Skeletal muscle tissue (tissue), 4 donors: ENCODE results near the gene PORCN. TPM values are rescaled to one million over a fixed set of nuclear protein-coding genes. Genes with fewer than 3 reads are reported as not detected.
A peak's percentile ranks its signal among the peaks of the same experiment; 100 is the strongest.

Experiments
- H3K27ac ChIP-seq: one replicate; pipeline ENCODE4 v1.7.0; 2013; ENCODE audit warnings: mild to moderate bottlenecking, low read depth, low read length, inconsistent platforms
- H3K27me3 ChIP-seq, 3 donors: one replicate each; pipeline ENCODE4 v1.7.0; 2013; ENCODE audit warnings: low read length in 3 of 3; ENCODE audit not compliant: control insufficient read depth in 3 of 3, insufficient read depth in 3 of 3
- H3K36me3 ChIP-seq, 3 donors: one replicate each; pipeline ENCODE4 v1.7.0; 2013; ENCODE audit warnings: low read length in 3 of 3; ENCODE audit not compliant: control insufficient read depth in 3 of 3, insufficient read depth in 3 of 3
- H3K4me1 ChIP-seq, 3 donors: one replicate each; pipeline ENCODE4 v1.7.0; 2013; ENCODE audit warnings: low read length in 3 of 3, mild to moderate bottlenecking in 3 of 3; ENCODE audit not compliant: control insufficient read depth in 3 of 3, insufficient read depth in 3 of 3
- H3K4me3 ChIP-seq, 3 donors: one replicate each; pipeline ENCODE4 v1.7.0; 2013; ENCODE audit warnings: low read length in 3 of 3
- H3K9ac ChIP-seq, 3 donors: one replicate each; pipeline ENCODE4 v1.7.0; 2013; ENCODE audit warnings: low read length in 3 of 3, mild to moderate bottlenecking in 3 of 3, moderate library complexity in 2 of 3, low read depth in 1 of 3
- H3K9me3 ChIP-seq, 3 donors: one replicate each; pipeline ENCODE4 v1.7.0; 2013; ENCODE audit warnings: low read length in 3 of 3; ENCODE audit not compliant: control insufficient read depth in 3 of 3
- total RNA-seq: library from RNA; depleted of rRNA; stranded (reverse); fragments of >200 nt; gene quantifications from one replicate; pipeline ENCODE4 v1.2.3, GENCODE V29; 2014
- donor health status: Osteomylitis.

The PORCN gene
- 1.0 TPM for total RNA-seq

GRCh38 chrX:48508400-48509244 is at the start of gene PORCN:
Gene PORCN, plus strand, starts transcription at chrX:48508992. Its CDS starts 829 bp downstream, at chrX:48509821.
- Histone ChIP-seq H3K9me3 (no peaks in the 10 kb centered on the region), H3K9ac (peak within 1 kb of the TSS; percentile 76 to 85 (median 84)), H3K4me3 (peak within 1 kb of the TSS; percentile 70 to 86 (median 82)), H3K27me3 (no peaks in the 10 kb centered on the region), H3K36me3 (peaks cover 0 to 5% (median 0%) of the 10 kb centered on the region in 3 donors), H3K27ac (peak within 1 kb of the TSS; percentile 76), H3K4me1 (peaks cover 6 to 16% (median 6%) of the 10 kb centered on the region in 3 donors)

GRCh38 chrX:48459483-48459882 is 49.3 kb upstream of the PORCN start:
- no peaks in the 10 kb centered on the region for H3K27me3 ChIP-seq
- no peaks in the 10 kb centered on the region for H3K4me1 ChIP-seq
- H3K27ac ChIP-seq: no peak overlapping the region
- peaks cover 0 to 4% (median 0%) of the 10 kb centered on the region in 3 donors for H3K9me3 ChIP-seq
- H3K36me3 ChIP-seq: no peaks in the 10 kb centered on the region
- H3K9ac ChIP-seq: no peak overlapping the region
- H3K4me3 ChIP-seq: no peak overlapping the region

- Histone ChIP-seq H3K4me1 (no peaks in the 10 kb centered on the region), H3K9ac (no peak overlapping the region), H3K9me3 (peaks cover 0 to 4% (median 0%) of the 10 kb centered on the region in 3 donors), H3K27ac (no peak overlapping the region), H3K36me3 (no peaks in the 10 kb centered on the region), H3K4me3 (no peak overlapping the region), H3K27me3 (peaks cover 0 to 2% (median 0%) of the 10 kb centered on the region in 3 donors)
Observed at GRCh38 chrX:48460031-48460430, 48.8 kb upstream of the PORCN start.

- Histone ChIP-seq H3K27me3 (peaks cover 0 to 6% (median 0%) of the 10 kb centered on the region in 3 donors), H3K27ac (no peak overlapping the region), H3K9me3 (peaks cover 0 to 4% (median 0%) of the 10 kb centered on the region in 3 donors), H3K4me3 (no peak overlapping the region), H3K36me3 (no peaks in the 10 kb centered on the region), H3K9ac (no peak overlapping the region), H3K4me1 (no peaks in the 10 kb centered on the region)
Observed at GRCh38 chrX:48460606-48461005, 48.2 kb upstream of the PORCN start.

- no peaks in the 10 kb centered on the region for H3K4me1 ChIP-seq
- no peak overlapping the region for H3K9ac ChIP-seq
- H3K27ac ChIP-seq: no peak overlapping the region
- no peaks in the 10 kb centered on the region for H3K36me3 ChIP-seq
- peaks cover 0 to 6% (median 0%) of the 10 kb centered on the region in 3 donors for H3K27me3 ChIP-seq
- H3K9me3 ChIP-seq: peaks cover 0 to 4% (median 0%) of the 10 kb centered on the region in 3 donors
- no peak overlapping the region for H3K4me3 ChIP-seq
Observed at GRCh38 chrX:48461830-48462229, 47.0 kb upstream of the PORCN start.

- Histone ChIP-seq H3K27ac (no peak overlapping the region), H3K9ac (no peak overlapping the region), H3K4me1 (peaks cover 0 to 6% (median 0%) of the 10 kb centered on the region in 3 donors), H3K9me3 (no peaks in the 10 kb centered on the region), H3K36me3 (no peaks in the 10 kb centered on the region), H3K27me3 (peaks cover 0 to 14% (median 0%) of the 10 kb centered on the region in 3 donors), H3K4me3 (no peak overlapping the region)
Observed at GRCh38 chrX:48465336-48465933, 43.4 kb upstream of the PORCN start.

GRCh38 chrX:48466696-48467095 is 42.1 kb upstream of the PORCN start:
- Histone ChIP-seq H3K27me3 (peaks cover 0 to 14% (median 0%) of the 10 kb centered on the region in 3 donors), H3K4me1 (peaks cover 0 to 6% (median 0%) of the 10 kb centered on the region in 3 donors), H3K36me3 (no peaks in the 10 kb centered on the region), H3K9ac (no peak overlapping the region), H3K4me3 (no peak overlapping the region), H3K27ac (no peak overlapping the region), H3K9me3 (no peaks in the 10 kb centered on the region)

- H3K4me3 ChIP-seq: no peak overlapping the region
- H3K27me3 ChIP-seq: peaks cover 0 to 14% (median 0%) of the 10 kb centered on the region in 3 donors
- H3K9ac ChIP-seq: no peak overlapping the region
Observed at GRCh38 chrX:48467281-48467761, 41.5 kb upstream of the PORCN start.

GRCh38 chrX:48468247-48468671 is 40.5 kb upstream of the PORCN start:
- Histone ChIP-seq H3K4me1 (peaks cover 0 to 6% (median 0%) of the 10 kb centered on the region in 3 donors), H3K36me3 (no peaks in the 10 kb centered on the region), H3K9ac (no peak overlapping the region), H3K4me3 (peak overlapping the region in 1 of 3 donors; percentile 14), H3K27ac (no peak overlapping the region), H3K27me3 (peaks cover 0 to 14% (median 0%) of the 10 kb centered on the region in 3 donors), H3K9me3 (no peaks in the 10 kb centered on the region)

More at GRCh38 chrX:48467281-48467761, 41.5 kb upstream of the PORCN start:
- Histone ChIP-seq H3K36me3 (no peaks in the 10 kb centered on the region), H3K4me1 (peaks cover 0 to 6% (median 0%) of the 10 kb centered on the region in 3 donors), H3K9me3 (no peaks in the 10 kb centered on the region), H3K27ac (no peak overlapping the region)
